ENCODE data around the gene ZNF625. TPM values are rescaled to one million over a fixed set of nuclear protein-coding genes. Genes with fewer than 3 reads are reported as not detected.
"Not testable (repeated sequence)": the region's sequence is repeated elsewhere in the genome, so short reads cannot be mapped to it uniquely, and the experiment has no call there.

Gene ZNF625
- polyA plus RNA-seq, 3 donors = 0.62 to 3.8 (median 0.72) TPM

DNA sequence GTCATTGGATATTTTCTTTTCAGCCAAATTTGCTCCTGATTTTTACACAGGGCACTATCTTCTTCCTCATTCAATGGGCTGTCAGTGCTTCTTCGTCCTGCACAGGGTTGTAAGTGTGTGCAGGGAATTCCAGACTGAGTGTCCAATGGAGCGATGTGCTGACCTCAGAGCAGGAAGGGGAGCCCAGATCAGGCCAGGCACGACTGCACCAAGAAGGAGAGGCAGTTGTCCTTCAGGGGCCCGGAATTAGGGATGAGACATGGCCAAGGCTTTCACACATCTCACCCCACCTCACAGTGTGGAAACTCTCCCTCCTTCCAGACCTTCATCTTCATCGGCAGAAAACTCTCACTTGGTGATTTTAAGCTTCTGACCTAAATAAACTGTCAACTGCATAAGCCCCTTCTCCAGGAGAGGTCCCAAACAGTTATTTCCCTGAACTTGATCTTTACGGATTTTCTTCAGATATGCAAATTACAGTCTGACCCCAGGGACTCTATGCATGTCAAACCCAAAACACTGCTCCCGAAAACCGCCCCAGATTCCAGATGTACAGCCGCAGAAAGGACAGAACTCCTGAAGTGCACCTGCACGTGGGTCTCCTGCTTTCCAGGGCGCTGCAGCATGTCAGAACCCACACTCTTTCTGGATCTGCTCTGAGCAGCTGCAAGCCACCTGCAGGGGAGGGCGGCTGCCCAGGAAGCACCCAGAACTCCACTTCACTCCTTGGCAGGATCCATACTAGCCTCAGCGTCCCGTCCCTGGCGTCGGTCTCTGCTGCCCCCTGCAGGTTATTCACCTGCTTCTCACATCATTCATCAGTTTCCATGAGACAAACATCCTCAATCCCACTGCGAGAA is 15.8 kb downstream of the ZNF625 start:
- WGBS, 3 donors = 3 to 4% (median 3%) methylated on average over 17 of the region's 17 CpGs

DNA sequence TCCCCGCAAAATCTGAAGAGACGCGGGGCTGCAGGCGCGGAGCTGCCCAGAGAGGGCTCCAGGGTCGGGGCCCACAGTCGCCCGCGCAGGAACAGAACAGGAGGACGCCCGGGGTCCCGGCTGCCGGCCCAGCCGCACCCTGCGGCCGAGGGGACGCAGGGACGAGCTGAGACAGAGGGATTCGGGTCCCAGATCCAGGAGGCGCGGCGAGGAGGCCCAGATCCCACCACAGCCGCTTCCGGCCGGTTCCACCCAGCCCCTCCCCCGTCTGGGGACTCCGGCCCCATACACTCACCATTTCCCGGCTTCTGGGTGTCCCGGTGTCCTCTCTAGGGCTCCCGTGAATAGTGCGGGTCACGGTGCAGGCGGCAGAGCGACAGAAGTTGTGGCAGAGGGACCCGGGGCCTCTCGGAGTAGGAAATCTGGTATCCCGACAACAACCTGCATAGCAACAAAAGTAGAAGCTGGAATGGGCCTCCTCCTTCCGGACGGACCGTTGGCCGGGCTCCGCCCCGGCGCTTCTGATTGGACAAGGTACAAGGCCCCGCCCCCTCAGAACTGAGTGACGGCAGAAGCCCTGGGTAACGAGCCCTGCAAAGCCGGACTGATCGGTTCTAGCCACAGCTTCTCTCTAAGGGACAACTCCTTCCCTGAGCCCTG is 16.5 kb downstream of the ZNF625 start, which contains the start of gene ZNF20:
ZNF20 (minus strand) TSS at position 466 of the 660 bp plus-strand sequence; CDS start at position 298, 168 bp downstream.
- WGBS, 3 donors = 0 to 1% (median 0%) methylated on average over 38 to 49 of the region's 49 CpGs
- H3K27ac ChIP-seq (ENCODE audit: low read depth, low read length) = no peak within 1 kb of the TSS

More for the DNA sequence above, 15.8 kb downstream of the ZNF625 start:
- H3K27ac ChIP-seq (ENCODE audit: low read depth, low read length) = no peak overlapping the region

DNA sequence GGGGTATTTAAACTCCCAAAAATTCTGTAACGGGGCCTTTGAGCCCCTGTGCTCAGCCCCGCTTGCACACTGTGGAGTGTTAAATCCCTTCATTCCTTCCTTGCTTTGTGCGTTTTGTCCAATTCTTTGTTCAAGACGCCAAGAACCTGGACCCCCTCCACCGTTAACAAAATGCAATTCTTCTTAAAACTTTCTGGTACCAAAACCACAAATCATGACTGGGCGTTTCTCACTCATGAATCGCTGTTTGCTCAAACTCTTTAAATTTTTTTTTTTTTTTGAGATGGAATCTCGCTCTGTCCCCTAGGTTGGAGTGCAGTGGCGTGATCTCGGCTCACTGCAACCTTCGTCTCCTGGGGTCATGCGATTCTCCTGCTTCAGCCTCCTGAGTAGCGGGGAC is 17.3 kb downstream of the ZNF625 start:
- 25 to 29% (median 27%) methylated on average over 13 of the region's 13 CpGs for WGBS, 3 donors
- H3K27ac ChIP-seq (ENCODE audit: low read depth, low read length) = no peak overlapping the region

DNA sequence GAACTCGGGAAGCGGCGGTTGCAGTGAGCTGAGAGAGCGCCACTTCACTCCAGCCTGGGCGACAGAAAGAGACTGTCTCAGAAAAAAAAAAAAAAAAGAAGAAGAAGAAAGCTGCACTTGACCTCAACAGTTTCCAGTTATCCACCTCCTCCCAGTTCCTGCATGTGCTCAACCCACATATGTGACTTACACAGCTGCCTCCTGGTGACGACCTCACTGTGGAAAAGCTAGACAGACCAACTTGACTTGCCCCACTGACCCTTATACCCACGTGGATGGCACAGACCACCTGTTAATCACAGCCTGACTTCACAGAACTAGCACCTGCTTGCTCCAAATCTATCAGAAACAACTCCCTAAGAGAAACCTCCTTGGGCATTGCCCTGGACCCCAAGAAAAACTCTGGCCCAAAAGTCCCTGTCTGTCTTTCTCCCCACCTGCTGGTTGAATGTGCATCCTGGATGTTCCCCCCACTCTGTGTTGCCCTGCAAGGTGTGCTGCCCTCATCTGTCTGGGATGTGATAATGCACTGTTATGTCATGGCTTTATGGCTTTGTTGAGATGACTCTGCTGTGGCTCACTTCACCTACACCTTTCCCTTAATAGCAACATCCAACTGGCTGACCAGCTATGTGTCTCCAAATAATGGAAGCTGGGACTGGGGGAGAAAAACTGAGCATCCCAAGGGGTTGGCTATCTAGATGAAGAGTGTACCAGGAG is 19.2 kb downstream of the ZNF625 start:
- no peak overlapping the region for H3K27ac ChIP-seq (ENCODE audit: low read depth, low read length)
- WGBS, 3 donors = 76 to 79% (median 78%) methylated on average over 7 of the region's 7 CpGs

DNA sequence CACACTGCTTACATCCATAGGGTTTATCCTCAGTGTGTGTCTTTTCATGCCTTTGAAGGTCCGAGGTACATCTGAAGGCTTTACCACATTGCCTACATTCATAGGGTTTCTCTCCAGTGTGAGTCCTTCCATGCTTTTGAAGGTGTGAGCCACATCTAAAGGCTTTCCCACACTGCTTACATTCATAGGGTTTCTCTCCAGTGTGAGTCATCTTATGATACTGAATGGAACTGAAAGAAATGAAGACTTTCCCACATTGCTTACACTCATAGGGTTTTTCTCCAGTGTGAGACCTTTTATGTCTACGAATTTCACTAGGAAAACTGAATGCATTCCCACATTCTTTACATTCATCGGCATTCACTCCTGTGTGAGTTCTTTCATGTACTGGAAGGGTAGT is 23.5 kb downstream of the ZNF625 start:
- H3K27ac ChIP-seq (ENCODE audit: low read depth, low read length) = no peak overlapping the region
- WGBS, 3 donors = 96 to 98% (median 97%) methylated on average over 3 of the region's 3 CpGs

DNA sequence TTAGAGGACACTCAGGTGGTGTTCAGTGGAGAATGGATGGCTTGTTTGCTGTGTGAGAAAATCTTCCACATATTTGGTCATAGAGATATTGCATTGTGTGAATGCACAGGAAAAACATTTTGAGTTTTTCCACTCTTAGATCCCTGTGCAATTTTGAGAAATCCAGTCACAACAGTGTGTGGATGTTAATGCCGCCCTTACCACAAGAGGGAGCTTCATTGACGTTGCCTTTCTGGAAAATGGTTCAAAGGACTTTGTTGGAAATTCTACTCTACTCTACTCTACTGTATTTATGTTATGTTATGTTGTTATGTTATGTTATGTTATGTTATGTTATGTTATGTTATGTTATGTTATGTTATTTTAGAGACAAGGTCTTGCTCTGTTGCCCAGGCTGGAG is 29.8 kb downstream of the ZNF625 start:
- H3K27ac ChIP-seq (ENCODE audit: low read depth, low read length) = no peak overlapping the region
- 21 to 25% (median 23%) methylated on average over 2 of the region's 2 CpGs for WGBS, 3 donors

DNA sequence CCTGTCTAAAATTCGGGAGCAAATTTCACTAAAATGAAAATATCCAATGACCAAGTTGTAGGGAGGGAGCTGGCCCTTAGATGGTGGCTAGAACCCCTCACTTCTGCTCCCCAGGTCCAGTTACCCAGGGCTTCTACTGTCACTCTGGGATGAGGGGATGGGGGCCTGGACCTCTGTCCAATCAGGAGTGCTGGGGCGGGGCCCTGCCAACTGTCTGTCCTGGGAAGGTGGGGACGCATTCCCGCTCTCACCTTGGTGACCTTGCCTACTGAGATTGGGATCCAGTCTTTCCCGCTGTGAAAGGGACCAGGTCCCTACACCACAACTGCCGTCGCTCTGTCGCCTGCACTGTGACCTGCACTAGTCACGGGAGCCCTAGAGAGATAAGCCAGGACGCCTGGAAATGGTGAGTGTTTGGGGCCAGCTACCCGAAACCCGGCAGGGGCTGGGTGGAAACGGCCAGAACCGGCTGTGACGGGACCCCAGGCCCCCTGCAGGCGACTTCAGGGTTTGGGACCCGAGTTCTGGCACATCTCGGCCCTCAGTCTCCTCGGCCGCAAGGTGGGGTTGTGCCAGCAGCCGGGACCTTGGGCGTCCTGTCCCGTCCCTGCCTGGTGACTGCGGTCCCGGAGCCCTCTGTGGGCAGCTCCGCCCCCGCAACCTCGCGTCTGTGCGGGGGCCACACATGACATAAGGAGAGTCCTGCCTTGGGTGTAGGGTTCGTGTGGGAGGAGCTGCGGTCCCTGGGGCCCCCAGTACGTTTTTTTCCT is 39.1 kb downstream of the ZNF625 start:
- no peak overlapping the region for H3K27ac ChIP-seq (ENCODE audit: low read depth, low read length)
- 61 to 85% (median 74%) methylated on average over 33 of the region's 33 CpGs for WGBS, 3 donors

DNA sequence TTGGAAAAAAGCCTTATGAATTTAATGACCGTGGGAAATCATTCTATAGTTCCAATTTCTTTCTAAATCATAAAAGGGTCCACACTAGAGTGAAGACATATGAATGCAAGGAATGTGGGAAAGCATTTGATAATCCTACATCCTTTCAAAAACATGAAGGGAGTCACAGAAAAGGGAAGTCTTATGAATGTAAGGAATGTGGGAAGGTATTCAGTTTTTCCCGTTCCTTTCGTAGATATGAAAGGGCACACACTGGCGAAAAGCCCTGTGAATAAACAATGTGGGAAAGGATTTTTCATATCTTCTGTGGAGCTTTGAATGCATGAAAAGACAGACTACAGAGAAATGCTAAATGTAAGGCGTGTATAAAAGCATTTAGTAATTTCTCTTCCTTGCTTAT is 43.4 kb downstream of the ZNF625 start:
- H3K27ac ChIP-seq (ENCODE audit: low read depth, low read length) = no peak overlapping the region
- 89 to 94% (median 92%) methylated on average over 5 of the region's 5 CpGs for WGBS, 3 donors

DNA sequence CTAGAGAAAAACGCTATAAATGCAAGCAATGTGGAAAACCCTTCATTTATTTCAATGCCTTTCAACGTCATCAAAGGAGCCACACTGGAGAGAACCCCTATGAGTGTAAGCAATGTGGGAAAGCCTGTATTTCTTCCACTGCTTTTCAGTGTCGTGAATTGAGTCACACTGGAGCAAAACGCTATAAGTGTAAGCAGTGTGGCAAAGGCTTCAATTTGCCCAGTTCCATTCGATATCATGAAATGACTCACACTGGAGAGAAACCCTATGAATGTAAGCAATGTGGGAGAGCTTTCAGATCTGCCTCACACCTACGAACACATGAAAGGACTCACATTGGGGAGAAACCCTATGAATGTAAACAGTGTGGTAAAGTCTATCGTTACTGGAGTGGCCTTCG is 43.8 kb downstream of the ZNF625 start:
- WGBS, 3 donors = 94% methylated on average over 8 of the region's 8 CpGs
- no peak overlapping the region for H3K27ac ChIP-seq (ENCODE audit: low read depth, low read length)

DNA sequence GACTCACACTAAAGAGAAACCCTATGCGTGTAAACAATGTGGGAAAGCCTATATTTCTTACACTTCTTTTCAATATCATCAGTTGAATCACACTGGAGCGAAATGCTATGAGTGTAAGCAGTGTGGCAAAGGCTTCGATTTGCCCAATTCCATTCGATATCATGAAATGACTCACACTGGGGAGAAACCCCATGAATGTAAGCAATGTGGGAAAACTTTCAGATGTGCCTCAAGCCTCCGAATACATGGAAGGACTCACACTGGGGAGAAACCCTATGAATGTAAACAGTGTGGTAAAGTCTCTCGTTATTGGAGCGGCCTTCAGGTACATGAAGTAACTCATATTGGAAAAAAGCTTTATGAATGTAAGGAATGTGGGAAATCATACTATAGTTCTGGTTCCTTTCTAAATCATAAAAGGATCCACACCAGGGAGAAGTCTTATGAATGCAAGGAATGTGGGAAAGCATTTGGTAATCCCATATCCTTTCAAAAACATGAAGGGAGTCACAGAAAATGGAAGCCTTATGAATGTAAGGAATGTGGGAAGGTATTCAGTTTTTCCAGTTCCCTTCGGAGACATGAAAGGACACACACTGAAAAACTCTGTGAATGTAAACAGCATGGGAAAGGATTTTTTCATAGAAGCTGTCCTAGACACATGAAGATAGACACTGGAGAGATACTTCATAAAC is 44.4 kb downstream of the ZNF625 start:
- WGBS, 3 donors = 95 to 96% (median 95%) methylated on average over 8 of the region's 8 CpGs
- H3K27ac ChIP-seq (ENCODE audit: low read depth, low read length) = no peak overlapping the region

DNA sequence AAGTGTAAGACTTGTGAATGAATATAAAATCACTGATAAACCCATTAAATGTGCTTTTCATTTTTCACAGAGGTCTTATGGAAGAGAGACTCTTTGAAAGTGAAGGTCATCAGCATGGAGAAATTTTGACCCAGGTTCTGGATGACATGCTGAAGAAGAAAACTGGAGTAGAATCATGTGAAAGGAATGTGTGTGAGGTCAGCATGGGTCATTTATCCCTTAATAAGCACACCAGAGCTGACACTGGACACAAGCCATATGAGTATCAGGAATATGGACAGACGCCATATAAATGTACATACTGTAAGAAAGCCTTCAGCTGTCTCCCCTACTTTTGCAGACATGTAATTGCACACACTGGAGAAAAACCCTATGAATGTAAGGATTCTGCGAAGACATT is 45.4 kb downstream of the ZNF625 start:
- 46 to 50% (median 48%) methylated on average over 2 of the region's 2 CpGs for WGBS, 3 donors
- no peak overlapping the region for H3K27ac ChIP-seq (ENCODE audit: low read depth, low read length)

DNA sequence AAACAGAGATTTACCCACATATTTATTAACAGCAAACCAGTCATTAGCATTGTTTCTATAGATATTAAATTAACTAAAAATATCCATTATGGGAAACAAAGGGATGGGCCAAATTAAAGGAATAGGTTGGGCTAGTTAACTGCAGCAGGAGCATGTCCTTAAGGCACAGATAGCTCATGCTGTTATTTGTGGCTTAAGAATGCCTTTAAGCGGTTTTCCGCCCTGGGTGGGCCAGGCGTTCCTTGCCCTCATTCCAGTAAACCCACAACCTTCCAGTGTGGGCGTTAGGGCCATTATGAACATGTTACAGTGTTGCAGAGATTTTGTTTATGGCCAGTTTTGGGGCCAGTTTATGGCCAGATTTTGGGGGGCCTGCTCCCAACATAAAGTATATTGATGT is 52.6 kb downstream of the ZNF625 start:
- not testable (repeated sequence) for H3K27ac ChIP-seq (ENCODE audit: low read depth, low read length)
- whole genome bisulfite sequencing, 3 donors = 96 to 100% (median 97%) methylated on average over 4 of the region's 4 CpGs

DNA sequence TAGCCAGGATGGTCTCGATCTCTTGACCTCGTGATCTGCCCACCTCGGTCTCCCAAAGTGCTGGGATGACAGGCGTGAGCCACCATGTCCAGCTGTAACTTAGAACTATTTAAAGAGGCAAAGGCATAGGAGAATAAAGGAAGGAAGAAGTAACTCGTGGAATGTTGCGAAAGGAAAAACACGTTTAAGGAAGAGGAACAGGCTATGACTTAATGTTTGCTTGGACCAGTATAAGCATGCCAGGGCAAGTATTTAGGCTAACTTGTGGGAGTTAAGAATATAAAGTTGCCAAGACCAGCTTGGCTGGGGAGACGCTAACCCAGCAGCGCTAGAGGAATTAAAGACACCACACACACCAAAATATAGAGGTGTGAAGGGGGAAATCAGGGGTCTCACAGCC is 58.5 kb downstream of the ZNF625 start:
- 79 to 86% (median 80%) methylated on average over 9 of the region's 9 CpGs for WGBS, 3 donors
- no peak overlapping the region for H3K27ac ChIP-seq (ENCODE audit: low read depth, low read length)

DNA sequence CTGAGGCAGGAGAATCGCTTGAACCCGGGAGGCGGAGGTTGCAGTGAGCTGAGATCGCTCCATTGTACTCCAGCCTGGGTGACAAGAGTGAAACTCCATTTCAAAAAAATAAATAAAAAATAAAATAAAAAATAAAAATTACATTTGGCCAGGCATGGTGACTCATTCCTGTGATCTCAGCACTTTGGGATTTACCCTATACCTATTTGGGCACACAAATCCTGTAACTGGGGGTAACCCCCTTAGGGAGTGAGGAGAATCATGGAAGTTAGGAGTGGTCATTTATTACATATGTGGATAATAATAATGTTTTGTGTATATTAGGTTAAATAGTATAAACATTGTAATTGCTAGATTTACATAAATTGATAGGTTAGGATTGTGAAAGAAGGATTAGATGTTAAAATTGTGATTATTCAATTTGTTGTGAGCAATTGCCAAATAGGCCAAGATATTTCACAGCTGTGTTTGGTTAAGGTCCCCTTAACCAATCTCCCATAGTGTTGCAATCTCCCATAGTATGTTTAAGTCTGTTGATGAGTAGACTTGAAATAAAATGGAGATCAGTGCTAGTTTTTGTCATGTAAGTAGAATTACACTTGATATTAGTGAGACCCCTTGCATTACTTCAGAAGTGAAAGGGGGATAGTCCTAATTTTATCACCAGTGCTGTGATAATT is 61.3 kb downstream of the ZNF625 start:
- WGBS, 3 donors = 97 to 100% (median 98%) methylated on average over 4 of the region's 4 CpGs
- no peak overlapping the region for H3K27ac ChIP-seq (ENCODE audit: low read depth, low read length)
